Right lobe of liver (tissue), 6 donors: ENCODE results near the gene TMEM131. TPM values are rescaled to one million over a fixed set of nuclear protein-coding genes. Genes with fewer than 3 reads are reported as not detected.

Experiments
- ATAC-seq, 4 donors: fragments of 200-7000 bp; cut with Tn5 transposase; one replicate each; pipeline ENCODE4 v1.9.1; 2020; ENCODE audit warnings: mild to moderate bottlenecking in 4 of 4, moderate library complexity in 4 of 4
- DNase-seq, 3 donors: peaks; one replicate each; pipeline ENCODE4 v3.0.0-alpha.2; 2020
- H3K27ac ChIP-seq, 3 donors: fragments of 200-600 bp; one replicate each; pipeline ENCODE4 v1.8.0; 2022
- H3K27me3 ChIP-seq, 2 donors: fragments of 200-600 bp; one replicate each; pipeline ENCODE4 v1.8.0; 2022
- H3K36me3 ChIP-seq, 4 donors: fragments of 200-600 bp; sonication (generic) in 1 of 4; one replicate each; pipeline versions ENCODE4 v1.5.1 to v1.8.0; 2017 to 2022; ENCODE audit warnings: control low read depth in 1 of 4
- H3K4me1 ChIP-seq, 4 donors: fragments of 200-600 bp; sonication (generic) in 1 of 4; one replicate each; pipeline versions ENCODE4 v1.5.1 to v1.8.0; 2017 to 2022; ENCODE audit warnings: control low read depth in 1 of 4
- H3K4me3 ChIP-seq, 3 donors: fragments of 200-600 bp; one replicate each; pipeline ENCODE4 v1.8.0; 2022
- H3K9me3 ChIP-seq, 4 donors: fragments of 200-600 bp; sonication (generic) in 1 of 4; one replicate each; pipeline versions ENCODE4 v1.5.1 to v1.8.0; 2017 to 2022; ENCODE audit warnings: control low read depth in 1 of 4
- POLR2A ChIP-seq: fragments of 450-650 bp; IDR thresholded peaks from one replicate; pipeline ENCODE4 v1.6.1; 2017; ENCODE audit warnings: antibody characterized with exemption, mild to moderate bottlenecking
- WGBS: methylation state at CpG from one replicate; pipeline ENCODE4 v1.1.6; 2018; ENCODE audit warnings: low coverage, low lambda C conversion rate; ENCODE audit not compliant: insufficient coverage; ENCODE audit errors: missing lambda C conversion rate; 5-methylcytosine and 5-hydroxymethylcytosine counted together
- intact Hi-C, 2 donors: fragments of 100-400 bp; cut with DNase I; formaldehyde crosslinking; loops; one replicate each; pipeline versions ENCODE4 v1.11.2 to v1.14.1; 2022
- total RNA-seq, 6 experiments: library from RNA; depleted of rRNA in 2 of 6; stranded (reverse); fragments of >200 nt in 2 of 6; fragmentation: NEBNext Ultra II Directional in 3 of 6; extraction: Animal tissue kit (Norgen Biotek cat#: 25700) in 3 of 6; gene quantifications; one replicate each; pipeline versions ENCODE4 v1.1.0 to v1.2.4, GENCODE V29; 2016 to 2023
- TF ChIP-seq, protein P1 (sequence below), 4 donors: fragments of 200-600 bp in 3 of 4; fragments of 450-650 bp in 1 of 4; IDR thresholded peaks; one replicate each; pipeline versions ENCODE4 v1.5.1 to v1.8.0; 2016 to 2022; ENCODE audit warnings: antibody characterized with exemption in 4 of 4, mild to moderate bottlenecking in 2 of 4
- donor health status: DM: no; HTN: yes; CAD: no.
- donor health status: DM: no; HTN: no; CAD: no.
- donor health status: DM: no; HTN: no; CAD: no.
- donor health status: DM: no; HTN: yes; CAD: no.
- donor health status: DM: no; HTN: yes; CAD: no.

The TMEM131 gene
- total RNA-seq, 6 experiments from 2014 or later = 14.8 to 34.0 (median 17.8) TPM

DNA sequence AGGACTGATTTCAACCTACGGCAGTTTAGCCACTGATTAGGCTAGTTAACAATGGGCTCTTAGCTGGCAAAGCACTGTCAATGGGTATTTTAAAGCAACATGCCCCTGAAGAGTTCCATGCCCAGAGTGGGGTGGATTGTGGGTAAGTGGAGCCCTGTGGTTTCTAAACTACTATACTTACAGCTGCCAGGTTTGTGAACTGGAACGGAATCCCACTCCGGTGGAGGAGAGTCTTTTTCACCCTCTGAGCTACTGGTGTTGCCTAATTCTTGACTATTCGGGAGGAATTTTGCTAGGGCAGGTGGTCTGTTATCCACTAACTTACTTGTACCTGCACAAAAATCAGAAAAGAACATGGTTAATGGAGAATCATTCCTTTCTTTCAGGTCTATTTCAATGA lies 229.8 kb downstream of the TMEM131 start:
- Histone ChIP-seq H3K36me3 (peaks cover 0 to 43% (median 13%) of the 10 kb centered on the region in 4 donors), H3K4me3 (no peak overlapping the region), H3K4me1 (no peaks in the 10 kb centered on the region), H3K27me3 (no peaks in the 10 kb centered on the region), H3K27ac (no peak overlapping the region), H3K9me3 (no peaks in the 10 kb centered on the region)
- 100% methylated on average over 1 of the region's 4 CpGs for WGBS
- TF ChIP-seq, protein P1, sequence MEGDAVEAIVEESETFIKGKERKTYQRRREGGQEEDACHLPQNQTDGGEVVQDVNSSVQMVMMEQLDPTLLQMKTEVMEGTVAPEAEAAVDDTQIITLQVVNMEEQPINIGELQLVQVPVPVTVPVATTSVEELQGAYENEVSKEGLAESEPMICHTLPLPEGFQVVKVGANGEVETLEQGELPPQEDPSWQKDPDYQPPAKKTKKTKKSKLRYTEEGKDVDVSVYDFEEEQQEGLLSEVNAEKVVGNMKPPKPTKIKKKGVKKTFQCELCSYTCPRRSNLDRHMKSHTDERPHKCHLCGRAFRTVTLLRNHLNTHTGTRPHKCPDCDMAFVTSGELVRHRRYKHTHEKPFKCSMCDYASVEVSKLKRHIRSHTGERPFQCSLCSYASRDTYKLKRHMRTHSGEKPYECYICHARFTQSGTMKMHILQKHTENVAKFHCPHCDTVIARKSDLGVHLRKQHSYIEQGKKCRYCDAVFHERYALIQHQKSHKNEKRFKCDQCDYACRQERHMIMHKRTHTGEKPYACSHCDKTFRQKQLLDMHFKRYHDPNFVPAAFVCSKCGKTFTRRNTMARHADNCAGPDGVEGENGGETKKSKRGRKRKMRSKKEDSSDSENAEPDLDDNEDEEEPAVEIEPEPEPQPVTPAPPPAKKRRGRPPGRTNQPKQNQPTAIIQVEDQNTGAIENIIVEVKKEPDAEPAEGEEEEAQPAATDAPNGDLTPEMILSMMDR (IDR thresholded peaks at IDR 0.05) = no peak
- no peak for TF ChIP-seq POLR2A
- ATAC-seq (no peak), DNase-seq (no peak)
- intact Hi-C loops = no loop called here

- Histone ChIP-seq H3K27me3 (no peaks in the 10 kb centered on the region), H3K4me3 (no peak overlapping the region), H3K9me3 (no peaks in the 10 kb centered on the region), H3K27ac (no peak overlapping the region), H3K36me3 (peaks cover 0 to 55% (median 13%) of the 10 kb centered on the region in 4 donors), H3K4me1 (no peaks in the 10 kb centered on the region)
- TF ChIP-seq POLR2A = no peak
- TF ChIP-seq, protein P1 (IDR thresholded peaks at IDR 0.05) = no peak
- DNase-seq (no peak), ATAC-seq (no peak)
- 85% methylated on average over 4 of the region's 11 CpGs for WGBS
- intact Hi-C loops = no loop called here
Measured at GRCh38 chr2:97764559-97765263, 231.0 kb downstream of the TMEM131 start.

DNA sequence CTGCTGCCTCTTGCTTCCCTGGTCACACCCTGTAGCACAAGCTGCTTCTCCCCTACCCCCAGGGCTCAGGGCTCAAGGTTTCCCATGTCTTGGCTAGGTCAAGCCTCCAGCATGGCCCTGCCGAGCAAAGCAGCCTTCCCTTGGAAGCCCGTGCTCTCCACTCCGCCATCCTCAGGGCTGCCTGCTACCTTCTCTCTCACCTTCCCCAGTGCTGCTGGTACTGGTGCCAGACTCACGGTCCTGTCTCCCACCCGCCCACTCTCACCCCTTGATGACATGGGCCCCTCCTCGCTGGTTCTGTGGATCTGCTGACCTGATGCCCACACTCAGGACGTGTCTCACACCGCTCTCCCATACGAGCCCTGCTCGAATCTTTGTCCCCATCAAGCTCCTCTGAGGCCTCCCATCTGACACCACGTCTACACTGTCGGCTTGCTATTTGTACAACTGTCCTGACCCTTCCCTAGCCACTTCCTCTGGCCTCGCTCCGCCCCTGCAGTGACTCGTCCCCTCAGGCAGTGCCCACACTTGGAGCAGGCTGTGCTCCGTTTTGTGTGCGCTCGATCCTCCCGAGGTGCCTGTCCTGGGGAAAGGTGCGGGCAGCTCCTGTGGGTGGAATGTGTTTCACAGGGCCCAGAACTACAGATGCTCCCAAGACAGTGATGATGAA lies 232.4 kb downstream of the TMEM131 start:
- no peaks in the 10 kb centered on the region for H3K27me3 ChIP-seq
- 95% methylated on average over 18 of the region's 20 CpGs for WGBS
- ATAC-seq (no peak), DNase-seq (no peak)
- no peak overlapping the region for H3K4me3 ChIP-seq
- H3K36me3 ChIP-seq = peaks cover 0 to 69% (median 17%) of the 10 kb centered on the region in 4 donors
- H3K27ac ChIP-seq = no peak overlapping the region
- intact Hi-C loops = no loop called here
- TF ChIP-seq, protein P1 (IDR thresholded peaks at IDR 0.05) = no peak
- no peak for TF ChIP-seq POLR2A
- H3K4me1 ChIP-seq = no peaks in the 10 kb centered on the region
- no peaks in the 10 kb centered on the region for H3K9me3 ChIP-seq

DNA sequence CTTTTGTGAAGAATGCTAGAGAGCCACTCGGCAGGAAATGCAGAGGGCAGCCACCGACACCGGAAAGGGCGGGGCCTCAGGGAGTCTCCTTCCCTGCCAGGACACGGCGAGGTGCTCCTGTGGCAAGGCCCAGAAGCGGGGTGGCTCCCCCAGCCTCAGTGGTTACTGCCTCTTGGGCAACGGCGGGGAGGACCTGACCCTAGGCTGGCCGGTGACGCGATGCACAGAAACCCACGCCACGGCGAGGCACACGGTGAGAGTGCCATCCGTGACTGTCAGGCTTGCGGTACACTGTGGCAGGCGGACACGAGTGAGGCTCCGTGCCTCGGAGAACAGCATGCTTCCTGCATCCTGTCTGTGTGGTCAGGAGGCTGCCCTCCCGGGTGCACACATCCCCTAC lies 234.6 kb downstream of the TMEM131 start:
- no peaks in the 10 kb centered on the region for H3K9me3 ChIP-seq
- no peak for DNase-seq
- peaks cover 0 to 82% (median 24%) of the 10 kb centered on the region in 4 donors for H3K36me3 ChIP-seq
- H3K4me1 ChIP-seq = no peaks in the 10 kb centered on the region
- WGBS = no CpG with 5 or more reads among the region's 23 CpGs
- intact Hi-C loops = no loop called here
- peak in 2 of 4 donors; percentile 18 to 33 for ATAC-seq
- H3K4me3 ChIP-seq = no peak overlapping the region
- TF ChIP-seq, protein P1 (IDR thresholded peaks at IDR 0.05) = no peak
- H3K27ac ChIP-seq = no peak overlapping the region
- no peaks in the 10 kb centered on the region for H3K27me3 ChIP-seq
